ENCODE measurements around the gene VAMP3. TPM values are rescaled to one million over a fixed set of nuclear protein-coding genes. Genes with fewer than 3 reads are reported as not detected.

VAMP3 gene
- total RNA-seq, 2 donors from 2014 or later, result 19.7 to 21.7 TPM

DNA sequence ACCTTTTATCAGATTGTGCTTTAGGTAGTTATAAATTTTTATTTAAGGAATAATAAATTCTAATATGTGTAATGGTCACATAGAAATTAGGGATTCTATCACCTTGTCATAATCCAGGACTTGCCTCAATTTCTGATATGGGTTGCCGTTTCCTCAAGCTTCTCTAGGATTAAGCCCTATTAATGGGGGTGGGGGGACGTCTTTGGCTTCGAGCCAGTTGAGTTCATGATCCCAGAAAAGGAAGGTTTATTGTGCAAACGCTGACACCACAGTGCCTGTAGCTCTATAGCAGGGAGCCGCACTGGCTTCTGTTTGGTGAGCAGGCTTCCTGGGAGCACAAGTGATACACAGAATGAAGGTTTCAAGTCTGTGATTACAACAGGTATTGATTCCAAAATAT, 22.0 kb upstream of the VAMP3 start:
- H3K36me3 Mint-ChIP-seq (ENCODE audit: insufficient read depth in 2 of 2), result no peaks in the 10 kb centered on the region
- no peak for ATAC-seq (replicated peaks in 1 of 2)
- H3K4me3 Mint-ChIP-seq, result no peak overlapping the region
- no peak for DNase-seq
- no peak overlapping the region for H3K27ac Mint-ChIP-seq
- H3K4me1 Mint-ChIP-seq (ENCODE audit: low read depth), result peaks cover 16% of the 10 kb centered on the region
- peaks cover 18% of the 10 kb centered on the region for H3K27me3 Mint-ChIP-seq (ENCODE audit: low read depth)
- no peaks in the 10 kb centered on the region for H3K9me3 Mint-ChIP-seq

DNA sequence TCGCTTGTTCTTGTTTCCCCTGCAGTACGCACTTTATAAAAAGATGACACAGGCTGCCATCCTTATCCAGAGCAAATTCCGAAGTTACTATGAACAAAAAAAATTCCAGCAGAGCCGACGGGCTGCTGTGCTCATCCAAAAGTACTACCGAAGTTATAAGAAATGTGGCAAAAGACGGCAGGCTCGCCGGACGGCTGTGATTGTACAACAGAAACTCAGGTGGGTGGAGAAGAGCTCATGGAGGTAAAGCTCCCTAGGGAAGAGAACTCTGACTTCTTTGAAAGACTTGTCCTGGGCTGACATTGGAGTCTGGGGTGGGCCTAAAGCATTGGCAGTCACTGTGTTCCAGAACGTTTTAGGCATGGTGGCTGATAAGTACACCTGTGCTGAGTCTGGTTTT, 19.9 kb upstream of the VAMP3 start:
- Mint-ChIP-seq H3K27ac (no peak overlapping the region), H3K27me3 (ENCODE audit: low read depth) (peaks cover 20% of the 10 kb centered on the region), H3K4me1 (ENCODE audit: low read depth) (peaks cover 16% of the 10 kb centered on the region), H3K9me3 (no peaks in the 10 kb centered on the region), H3K4me3 (no peak overlapping the region), H3K36me3 (ENCODE audit: insufficient read depth in 2 of 2) (no peaks in the 10 kb centered on the region)
- no peak for ATAC-seq (replicated peaks in 1 of 2)
- DNase-seq, result no peak

DNA sequence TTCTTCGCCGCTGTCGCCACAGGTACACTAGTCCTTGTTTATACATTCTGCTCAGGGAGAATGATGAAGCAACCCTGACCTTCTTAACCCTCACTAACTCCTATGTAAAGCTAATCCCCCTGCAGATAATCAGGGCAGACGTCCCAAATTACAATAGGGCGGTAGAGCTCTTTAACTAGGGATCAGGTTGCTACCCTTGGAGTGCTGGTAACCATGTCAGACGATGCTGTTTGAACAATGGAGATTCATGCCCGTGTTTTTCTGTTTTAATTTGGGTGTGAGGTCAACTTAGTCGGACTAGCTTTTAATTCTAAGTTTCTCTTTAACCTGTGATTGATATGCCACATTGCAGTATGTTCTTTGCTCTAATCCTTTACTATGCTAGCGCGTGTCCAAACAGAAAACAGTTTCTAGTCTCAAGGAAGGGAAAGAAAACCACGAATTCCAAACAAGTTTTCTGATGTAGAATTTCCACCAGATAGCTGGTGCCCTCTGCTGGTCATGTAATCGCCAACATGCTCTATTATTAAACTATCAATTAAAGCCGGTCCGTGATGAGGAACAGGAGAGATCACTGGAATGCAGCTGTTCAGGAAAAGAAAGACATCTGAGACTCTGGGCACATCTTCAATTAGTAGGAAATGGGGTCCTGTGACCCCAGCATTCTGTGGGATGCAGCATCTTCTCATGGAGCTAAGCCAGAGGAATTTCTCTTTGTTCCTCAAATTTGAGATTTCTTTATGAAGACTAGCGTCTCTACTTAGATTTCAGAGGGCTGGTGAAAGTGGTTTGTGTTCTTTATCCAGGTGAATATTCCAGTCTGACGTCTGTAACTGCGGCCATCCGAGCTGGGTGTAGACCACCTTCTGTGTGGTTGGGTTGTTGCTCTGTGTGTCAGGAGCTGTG, 18.3 kb upstream of the VAMP3 start:
- peak; percentile 37 to 45 for DNase-seq
- ATAC-seq (replicated peaks in 1 of 2), result peak in 1 of 2 donors; percentile 40
- peak overlapping the region; percentile 61 to 79 for H3K4me3 Mint-ChIP-seq

DNA sequence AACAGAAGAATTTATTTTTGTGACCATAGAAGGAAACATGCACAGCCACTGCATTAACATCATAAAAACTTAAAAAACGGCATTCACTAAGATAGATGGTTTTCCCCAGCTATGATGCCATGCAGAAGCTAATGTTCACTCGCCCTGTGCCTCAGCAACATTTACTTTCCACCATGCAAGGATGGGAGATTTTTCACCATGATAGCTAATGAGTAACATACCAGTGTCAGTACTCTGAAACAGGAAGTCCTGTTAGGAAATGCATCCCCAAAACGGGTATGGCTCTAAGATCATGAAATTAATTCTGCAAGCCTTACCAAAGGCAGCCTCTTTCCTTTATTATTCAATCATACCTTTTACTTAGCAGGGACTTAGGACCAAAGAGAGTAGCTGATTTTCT, 17.5 kb upstream of the VAMP3 start:
- Mint-ChIP-seq H3K27ac (no peak overlapping the region), H3K9me3 (no peaks in the 10 kb centered on the region), H3K4me3 (peak overlapping the region in 1 of 2 donors; percentile 67), H3K36me3 (ENCODE audit: insufficient read depth in 2 of 2) (no peaks in the 10 kb centered on the region), H3K4me1 (ENCODE audit: low read depth) (peaks cover 16% of the 10 kb centered on the region), H3K27me3 (ENCODE audit: low read depth) (peaks cover 20% of the 10 kb centered on the region)
- ATAC-seq (replicated peaks in 1 of 2) (no peak), DNase-seq (no peak)

More for the DNA sequence above, 18.3 kb upstream of the VAMP3 start:
- H3K27me3 Mint-ChIP-seq (ENCODE audit: low read depth), result peaks cover 20% of the 10 kb centered on the region
- no peak overlapping the region for H3K27ac Mint-ChIP-seq
- H3K36me3 Mint-ChIP-seq (ENCODE audit: insufficient read depth in 2 of 2), result no peaks in the 10 kb centered on the region
- H3K9me3 Mint-ChIP-seq, result no peaks in the 10 kb centered on the region
- H3K4me1 Mint-ChIP-seq (ENCODE audit: low read depth), result peaks cover 16% of the 10 kb centered on the region

DNA sequence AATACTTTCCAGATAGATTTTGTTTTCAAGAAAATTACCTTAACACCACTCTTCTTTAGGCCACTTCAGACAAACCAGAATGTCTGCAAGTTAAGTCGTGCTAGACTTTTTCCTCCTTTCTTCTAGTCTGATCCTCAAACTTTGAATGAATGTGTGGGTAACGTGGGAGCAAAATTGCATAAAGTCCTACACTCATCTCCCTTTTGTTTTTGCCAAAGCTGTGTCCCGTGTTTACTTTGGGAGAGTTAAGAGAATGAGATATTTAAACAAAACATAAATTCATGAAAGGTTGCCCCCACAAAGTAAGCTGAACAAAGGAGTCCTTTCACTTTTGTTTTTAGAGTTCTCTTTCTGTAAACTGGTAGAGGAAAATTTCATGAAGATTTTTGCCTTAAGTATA, 16.9 kb upstream of the VAMP3 start:
- no peak for DNase-seq
- Mint-ChIP-seq H3K36me3 (ENCODE audit: insufficient read depth in 2 of 2) (no peaks in the 10 kb centered on the region), H3K27ac (peak overlapping the region; percentile 45), H3K27me3 (ENCODE audit: low read depth) (peaks cover 20% of the 10 kb centered on the region), H3K4me1 (ENCODE audit: low read depth) (peaks cover 16% of the 10 kb centered on the region), H3K4me3 (peak overlapping the region in 1 of 2 donors; percentile 67), H3K9me3 (no peaks in the 10 kb centered on the region)
- ATAC-seq (replicated peaks in 1 of 2), result no peak

DNA sequence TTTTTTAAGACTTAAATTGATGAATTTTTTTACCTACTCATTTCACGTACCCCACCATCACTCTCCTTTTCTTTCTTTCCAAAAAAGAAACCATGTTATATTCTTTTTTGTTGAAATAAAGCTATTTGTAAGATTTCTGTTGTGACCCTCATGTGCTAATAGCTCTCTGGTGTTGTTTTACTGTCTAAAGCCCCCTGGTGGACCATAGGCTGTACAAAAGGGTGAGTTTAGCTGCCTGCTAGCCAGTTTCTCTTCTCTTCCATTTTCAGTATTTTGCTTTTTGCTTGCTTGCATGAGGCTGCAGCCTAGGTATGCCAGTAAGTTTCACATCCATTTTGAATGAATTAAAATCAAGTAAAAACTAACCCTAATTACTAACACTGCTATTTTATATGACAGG, 15.6 kb upstream of the VAMP3 start:
- Mint-ChIP-seq H3K4me3 (no peak overlapping the region), H3K27ac (no peak overlapping the region), H3K36me3 (ENCODE audit: insufficient read depth in 2 of 2) (no peaks in the 10 kb centered on the region), H3K9me3 (no peaks in the 10 kb centered on the region), H3K27me3 (ENCODE audit: low read depth) (peaks cover 20% of the 10 kb centered on the region), H3K4me1 (ENCODE audit: low read depth) (peaks cover 16% of the 10 kb centered on the region)
- DNase-seq (no peak), ATAC-seq (replicated peaks in 1 of 2) (no peak)

DNA sequence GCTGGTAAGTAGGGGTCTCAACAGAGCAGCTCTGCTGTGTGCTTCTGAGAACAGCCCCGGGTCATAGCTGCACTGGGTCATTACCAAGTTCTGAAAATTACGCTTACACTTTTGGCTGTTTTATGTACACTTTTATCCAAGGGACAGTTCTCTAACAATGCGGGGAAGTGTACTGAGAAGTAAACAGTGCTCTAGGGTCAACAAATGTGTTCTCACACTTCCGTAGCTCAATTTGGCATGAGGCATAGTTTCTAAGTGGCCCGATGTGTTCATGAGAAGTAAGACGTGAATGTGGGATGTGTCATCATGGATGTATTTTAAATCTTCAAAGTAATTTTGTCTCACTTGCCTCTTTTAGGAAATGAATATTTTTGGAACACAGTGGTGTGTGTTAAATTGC, 10.9 kb upstream of the VAMP3 start:
- no peak overlapping the region for H3K4me3 Mint-ChIP-seq

DNA sequence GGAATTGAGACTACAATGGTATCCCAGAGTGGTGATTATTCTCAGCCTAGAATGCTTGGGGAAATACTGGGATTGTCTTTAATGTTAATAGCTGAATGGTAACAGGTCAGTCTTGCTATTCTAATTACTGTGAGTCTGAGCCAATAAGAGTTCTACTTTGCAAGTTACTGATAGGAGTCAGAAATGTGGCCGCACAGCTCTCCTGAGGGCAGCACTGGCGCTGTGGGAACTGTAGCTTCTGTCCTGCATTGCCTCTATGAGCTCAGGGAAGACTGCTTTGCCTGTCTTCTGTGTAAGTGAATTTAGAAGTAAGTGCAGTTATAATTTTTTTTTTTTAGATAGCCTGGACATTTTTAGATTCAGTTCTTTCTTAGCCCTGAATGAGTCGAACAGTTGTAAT, 10.0 kb upstream of the VAMP3 start:
- Mint-ChIP-seq H3K27ac (no peak overlapping the region), H3K9me3 (no peaks in the 10 kb centered on the region), H3K4me1 (ENCODE audit: low read depth) (no peaks in the 10 kb centered on the region), H3K27me3 (ENCODE audit: low read depth) (peaks cover 7% of the 10 kb centered on the region), H3K4me3 (no peak overlapping the region), H3K36me3 (ENCODE audit: insufficient read depth in 2 of 2) (no peaks in the 10 kb centered on the region)
- DNase-seq (no peak), ATAC-seq (replicated peaks in 1 of 2) (no peak)

More for the DNA sequence above, 10.9 kb upstream of the VAMP3 start:
- Mint-ChIP-seq H3K27me3 (ENCODE audit: low read depth) (peaks cover 3% of the 10 kb centered on the region), H3K4me1 (ENCODE audit: low read depth) (no peaks in the 10 kb centered on the region), H3K9me3 (no peaks in the 10 kb centered on the region), H3K36me3 (ENCODE audit: insufficient read depth in 2 of 2) (no peaks in the 10 kb centered on the region), H3K27ac (no peak overlapping the region)
- no peak for ATAC-seq (replicated peaks in 1 of 2)
- no peak for DNase-seq

DNA sequence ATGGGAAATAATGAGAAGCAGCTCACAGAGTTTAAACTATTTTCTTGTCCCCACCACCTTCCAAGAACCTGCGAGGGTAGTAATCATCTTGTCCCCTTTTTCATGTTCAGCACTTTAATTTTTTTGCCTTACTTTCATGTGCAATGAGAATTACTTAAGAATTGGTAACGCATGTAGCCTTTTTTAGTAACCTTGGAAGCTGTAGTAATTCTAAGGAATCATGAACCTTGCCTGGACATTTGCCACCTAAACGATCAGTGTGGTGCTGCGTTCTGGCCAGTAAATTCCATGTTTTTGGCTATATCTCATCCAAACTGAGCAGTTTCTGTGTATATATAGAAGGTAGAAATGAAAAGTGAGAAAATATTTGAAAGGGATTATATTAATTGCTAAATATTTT, 3.9 kb upstream of the VAMP3 start:
- no peak overlapping the region for H3K27ac Mint-ChIP-seq
- H3K4me1 Mint-ChIP-seq (ENCODE audit: low read depth), result peaks cover 16% of the 10 kb centered on the region
- ATAC-seq (replicated peaks in 1 of 2), result no peak
- DNase-seq, result no peak
- H3K9me3 Mint-ChIP-seq, result no peaks in the 10 kb centered on the region
- H3K4me3 Mint-ChIP-seq, result no peak overlapping the region
- H3K36me3 Mint-ChIP-seq (ENCODE audit: insufficient read depth in 2 of 2), result peaks cover 0 to 3% of the 10 kb centered on the region in 2 donors
- peaks cover 29% of the 10 kb centered on the region for H3K27me3 Mint-ChIP-seq (ENCODE audit: low read depth)

DNA sequence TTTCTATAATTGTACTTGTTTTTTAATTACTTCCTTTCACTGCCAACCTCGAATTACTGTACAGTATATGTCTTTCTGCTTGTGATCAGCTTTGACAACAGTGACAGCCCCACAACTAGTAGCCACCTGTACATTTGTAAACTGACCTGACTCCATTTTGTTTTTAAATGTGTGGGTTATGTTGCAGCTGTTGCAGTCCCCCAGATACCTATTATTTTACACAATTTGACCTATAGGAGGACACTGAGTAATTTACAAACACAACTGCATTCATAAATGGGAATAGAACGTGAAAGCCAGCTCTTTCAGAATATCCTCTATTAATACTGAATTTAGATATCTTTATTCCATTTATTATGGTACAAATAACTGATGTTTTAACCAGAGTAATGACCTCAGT, 2.5 kb upstream of the VAMP3 start:
- peaks cover 0 to 3% of the 10 kb centered on the region in 2 donors for H3K36me3 Mint-ChIP-seq (ENCODE audit: insufficient read depth in 2 of 2)
- H3K4me3 Mint-ChIP-seq, result no peak overlapping the region
- no peak overlapping the region for H3K27ac Mint-ChIP-seq
- ATAC-seq (replicated peaks in 1 of 2) (no peak), DNase-seq (no peak)
- H3K9me3 Mint-ChIP-seq, result no peaks in the 10 kb centered on the region
- peaks cover 29% of the 10 kb centered on the region for H3K27me3 Mint-ChIP-seq (ENCODE audit: low read depth)
- H3K4me1 Mint-ChIP-seq (ENCODE audit: low read depth), result peaks cover 30% of the 10 kb centered on the region

DNA sequence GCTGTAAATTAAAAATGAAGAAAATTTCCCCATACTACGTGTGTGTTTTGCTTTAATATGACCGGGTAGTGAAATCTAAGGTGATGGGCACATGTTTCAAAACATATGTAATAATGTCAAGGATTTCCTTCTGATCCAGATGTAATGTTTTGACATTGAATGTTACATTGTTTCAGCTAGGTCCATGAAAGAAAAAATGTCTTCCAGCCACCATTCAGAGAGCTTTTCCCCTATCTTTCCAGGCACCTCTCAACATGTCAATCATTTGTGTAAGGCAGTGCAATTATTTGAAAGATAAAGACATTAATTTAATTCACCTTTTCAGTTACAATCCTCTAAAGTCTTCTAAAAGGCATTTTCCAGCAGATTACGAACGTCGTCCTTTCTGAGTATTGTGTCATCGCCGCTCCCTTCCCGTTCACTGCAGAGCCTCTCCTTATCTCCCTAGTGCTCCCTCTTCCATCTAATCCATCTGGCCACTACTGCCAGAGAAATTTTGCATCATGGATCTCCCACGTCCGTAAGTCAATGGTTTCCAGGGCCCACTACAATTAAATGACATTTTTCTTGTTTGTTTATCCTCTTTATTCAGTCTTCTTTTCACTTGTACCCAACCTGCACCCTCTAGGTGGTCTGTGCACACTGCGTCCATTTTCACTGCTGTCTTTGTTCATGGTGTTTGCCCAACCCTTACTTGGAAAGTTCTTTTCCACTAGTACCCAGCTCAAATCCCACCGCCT, 1.3 kb upstream of the VAMP3 start:
- Mint-ChIP-seq H3K9me3 (no peaks in the 10 kb centered on the region), H3K27me3 (ENCODE audit: low read depth) (peaks cover 29% of the 10 kb centered on the region), H3K27ac (peak overlapping the region; percentile 46), H3K4me3 (peak overlapping the region in 1 of 2 donors; percentile 86), H3K4me1 (ENCODE audit: low read depth) (peaks cover 39% of the 10 kb centered on the region), H3K36me3 (ENCODE audit: insufficient read depth in 2 of 2) (peaks cover 3 to 5% of the 10 kb centered on the region in 2 donors)
- no peak for ATAC-seq (replicated peaks in 1 of 2)
- no peak for DNase-seq

DNA sequence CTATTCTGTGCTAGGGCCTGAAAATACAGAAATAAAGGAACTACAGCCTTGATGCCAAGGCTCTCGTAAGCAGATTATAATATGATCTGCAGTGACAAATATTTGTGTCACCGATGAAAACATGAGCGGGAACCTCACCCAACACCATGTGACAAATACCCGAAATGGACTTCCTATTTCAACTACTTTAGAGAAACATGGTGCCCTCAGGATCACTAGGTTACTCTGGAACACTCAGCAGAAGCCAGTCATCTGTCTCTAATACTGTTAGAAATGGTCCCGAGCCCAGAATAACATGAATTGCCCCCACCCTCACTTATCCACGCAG, 463 bp upstream of the VAMP3 start:
- peak overlapping the region; percentile 86 to 96 for H3K4me3 Mint-ChIP-seq
- peaks cover 3 to 5% of the 10 kb centered on the region in 2 donors for H3K36me3 Mint-ChIP-seq (ENCODE audit: insufficient read depth in 2 of 2)
- H3K27me3 Mint-ChIP-seq (ENCODE audit: low read depth), result peaks cover 22% of the 10 kb centered on the region
- peak overlapping the region; percentile 12 for H3K27ac Mint-ChIP-seq
- H3K4me1 Mint-ChIP-seq (ENCODE audit: low read depth), result peaks cover 39% of the 10 kb centered on the region
- peak in 1 of 2 donors; percentile 2 for ATAC-seq (replicated peaks in 1 of 2)
- no peak for DNase-seq
- H3K9me3 Mint-ChIP-seq, result no peaks in the 10 kb centered on the region

DNA sequence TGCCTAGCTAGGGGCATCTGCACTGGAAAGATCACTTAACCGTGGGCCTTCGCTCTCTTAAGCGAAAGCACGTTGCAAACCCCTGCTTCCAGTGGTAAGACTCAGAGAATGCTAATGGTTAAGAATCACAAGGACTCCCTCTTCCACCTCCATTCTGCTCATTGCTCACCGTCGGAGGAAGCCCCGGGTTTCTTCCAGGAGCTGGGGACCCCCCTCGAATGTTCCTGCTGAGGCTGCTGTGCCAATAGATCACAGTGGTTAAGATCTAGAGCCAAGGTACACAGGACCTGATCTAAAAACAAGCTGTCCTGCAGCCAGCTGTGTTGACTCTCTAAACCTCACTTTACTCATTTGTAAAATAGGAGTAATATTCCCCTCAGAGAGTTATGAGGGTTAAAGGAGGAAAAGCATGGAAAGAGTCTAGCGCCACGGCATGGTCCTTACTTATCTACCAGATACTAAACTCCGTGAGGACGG, 765 bp downstream of the VAMP3 start:
- H3K9me3 Mint-ChIP-seq, result no peaks in the 10 kb centered on the region
- peaks cover 22% of the 10 kb centered on the region for H3K27me3 Mint-ChIP-seq (ENCODE audit: low read depth)
- DNase-seq, result no peak
- H3K4me3 Mint-ChIP-seq, result peak overlapping the region; percentile 86 to 96
- no peak for ATAC-seq (replicated peaks in 1 of 2)
- peak overlapping the region; percentile 96 for H3K27ac Mint-ChIP-seq
- peaks cover 3 to 5% of the 10 kb centered on the region in 2 donors for H3K36me3 Mint-ChIP-seq (ENCODE audit: insufficient read depth in 2 of 2)
- peaks cover 39% of the 10 kb centered on the region for H3K4me1 Mint-ChIP-seq (ENCODE audit: low read depth)
